Neural crest cell (in vitro differentiated cells): ENCODE measurements around the gene ZSWIM6. TPM values are rescaled to one million over a fixed set of nuclear protein-coding genes. Genes with fewer than 3 reads are reported as not detected.

Experiments
- DNase-seq: peaks from one replicate; pipeline ENCODE4 v3.0.0; 2021; ENCODE audit warnings: low read depth, mixed read lengths, low spot score
- H3K27ac Mint-ChIP-seq: one replicate; pipeline ENCODE4 v1.8.0; 2021; ENCODE audit warnings: mild to moderate bottlenecking, mixed read lengths; ENCODE audit not compliant: unreplicated experiment
- H3K27me3 Mint-ChIP-seq: 2 replicates; pipeline ENCODE4 v1.8.0; 2021; ENCODE audit warnings: low read depth, mild to moderate bottlenecking, mixed read lengths
- H3K36me3 Mint-ChIP-seq: 2 replicates; pipeline ENCODE4 v1.8.0; 2021; ENCODE audit warnings: low read depth, mild to moderate bottlenecking, mixed read lengths
- H3K4me1 Mint-ChIP-seq: 2 replicates; pipeline ENCODE4 v1.8.0; 2021; ENCODE audit warnings: mixed read lengths
- H3K4me3 Mint-ChIP-seq: one replicate; pipeline ENCODE4 v1.8.0; 2021; ENCODE audit warnings: mild to moderate bottlenecking, mixed read lengths
- H3K9me3 Mint-ChIP-seq: 2 replicates; pipeline ENCODE4 v1.8.0; 2021; ENCODE audit warnings: mixed read lengths
- CTCF ChIP-seq: fragments of 200-600 bp; sonication (generic); conservative IDR thresholded peaks from 2 replicates; pipeline ENCODE4 v1.5.0; 2021; ENCODE audit warnings: antibody characterized with exemption, mild to moderate bottlenecking
- total RNA-seq: library from RNA; stranded (reverse); gene quantifications from 2 replicates; pipeline ENCODE4 v1.2.1, GENCODE V29; 2021

Gene ZSWIM6
- total RNA-seq, 1 donor from 2014 or later, result 33.8 TPM

- Mint-ChIP-seq H3K36me3 (peaks cover 6% of the 10 kb centered on the region), H3K9me3 (no peaks in the 10 kb centered on the region), H3K27me3 (no peaks in the 10 kb centered on the region), H3K4me1 (peaks cover 38% of the 10 kb centered on the region), H3K27ac (no peak overlapping the region), H3K4me3 (no peak overlapping the region)
- no peak for DNase-seq
- no peak for TF ChIP-seq CTCF
These were observed 34.6 kb downstream of the ZSWIM6 start for GRCh38 chr5:61366497-61367240.

GRCh38 chr5:61370506-61370905, 38.4 kb downstream of the ZSWIM6 start:
- no peak for DNase-seq
- Mint-ChIP-seq H3K27me3 (no peaks in the 10 kb centered on the region), H3K36me3 (peaks cover 15% of the 10 kb centered on the region), H3K9me3 (no peaks in the 10 kb centered on the region), H3K27ac (no peak overlapping the region), H3K4me3 (no peak overlapping the region), H3K4me1 (peaks cover 31% of the 10 kb centered on the region)
- no peak for TF ChIP-seq CTCF

GRCh38 chr5:61371474-61371873, 39.4 kb downstream of the ZSWIM6 start:
- H3K27ac Mint-ChIP-seq, result no peak overlapping the region

GRCh38 chr5:61379677-61380076, 47.6 kb downstream of the ZSWIM6 start:
- no peak for TF ChIP-seq CTCF
- Mint-ChIP-seq H3K4me1 (peaks cover 13% of the 10 kb centered on the region), H3K27me3 (no peaks in the 10 kb centered on the region), H3K4me3 (no peak overlapping the region), H3K9me3 (no peaks in the 10 kb centered on the region), H3K27ac (no peak overlapping the region), H3K36me3 (peaks cover 7% of the 10 kb centered on the region)
- DNase-seq, result no peak

More at GRCh38 chr5:61371474-61371873, 39.4 kb downstream of the ZSWIM6 start:
- TF ChIP-seq CTCF, result no peak
- no peaks in the 10 kb centered on the region for H3K27me3 Mint-ChIP-seq
- DNase-seq, result no peak
- H3K4me3 Mint-ChIP-seq, result no peak overlapping the region
- H3K4me1 Mint-ChIP-seq, result peaks cover 26% of the 10 kb centered on the region
- H3K36me3 Mint-ChIP-seq, result peaks cover 13% of the 10 kb centered on the region
- no peaks in the 10 kb centered on the region for H3K9me3 Mint-ChIP-seq

GRCh38 chr5:61381968-61382367, 49.9 kb downstream of the ZSWIM6 start:
- Mint-ChIP-seq H3K4me3 (no peak overlapping the region), H3K4me1 (peaks cover 31% of the 10 kb centered on the region), H3K9me3 (no peaks in the 10 kb centered on the region), H3K27ac (no peak overlapping the region), H3K27me3 (no peaks in the 10 kb centered on the region), H3K36me3 (peaks cover 2% of the 10 kb centered on the region)
- TF ChIP-seq CTCF, result no peak
- no peak for DNase-seq
